ENCODE measurements around the gene MRM1. TPM values are rescaled to one million over a fixed set of nuclear protein-coding genes. Genes with fewer than 3 reads are reported as not detected.

Gene MRM1
- total and polyA plus RNA-seq, 9 of the 15 experiments (the other 6 are each of a cell fraction or from before 2014, with no cell fraction given): 0.61 to 28.4 (median 21.5) TPM

GRCh38 chr17:36601303-36602029 is at the start of gene MRM1 (continued):
- TF ChIP-seq CSDE1 (IDR thresholded peaks at IDR 0.05) (no peak), CBFA2T2 (conservative IDR thresholded peaks at IDR 0.05) (peak; percentile 21), POLR2A (conservative IDR thresholded peaks at IDR 0.05) (peak; percentile 87), NRF1 (conservative IDR thresholded peaks at IDR 0.05 in 1 of 2, IDR thresholded peaks at IDR 0.05 in 1 of 2) (peak; percentile 94 to 95), ZBTB17 (CRISPR knock-in tag; IDR thresholded peaks at IDR 0.05) (peak; percentile 96), PML (IDR thresholded peaks at IDR 0.05; ENCODE audit: low read length) (peak; percentile 41; the same call in 1 of the 2 replicates), U2AF2 (optimal IDR thresholded peaks at IDR 0.05; ENCODE audit: low read depth, low read length) (no peak), FOXM1 (IDR thresholded peaks at IDR 0.05; ENCODE audit: low read depth) (0 out of 2 replicates have a peak, but pooled peaks have one; percentile 22), FOXM1 (CRISPR knock-in tag; IDR thresholded peaks at IDR 0.05; ENCODE audit: low read depth) (no peak), SRSF7 (optimal IDR thresholded peaks at IDR 0.05; ENCODE audit: low read depth, low read length) (no peak), NCOA6 (IDR thresholded peaks at IDR 0.05) (no peak), RBM17 (IDR thresholded peaks at IDR 0.05; ENCODE audit: borderline replicate concordance, low read depth, low read length) (no peak), ETV1 (tag; conservative IDR thresholded peaks at IDR 0.05; ENCODE audit: low read depth) (0 out of 2 replicates have a peak, but pooled peaks have one; percentile 38), HDAC6 (IDR thresholded peaks at IDR 0.05; ENCODE audit: low read depth, low read length) (no peak), SMARCC2 (IDR thresholded peaks at IDR 0.05; ENCODE audit: low read depth) (no peak), NR4A1 (CRISPR knock-in tag; IDR thresholded peaks at IDR 0.05) (0 out of 2 replicates have a peak, but pooled peaks have one; percentile 33), NR4A1 (tag; IDR thresholded peaks at IDR 0.05) (no peak), PHB (CRISPR knock-in tag; IDR thresholded peaks at IDR 0.05) (0 out of 2 replicates have a peak, but pooled peaks have one; percentile 40), RBM14 (IDR thresholded peaks at IDR 0.05; ENCODE audit: borderline replicate concordance, insufficient read depth, low read depth, low read length) (no peak), BRD9 (IDR thresholded peaks at IDR 0.05; ENCODE audit: low read depth, partially characterized antibody) (no peak), ZBTB8A (IDR thresholded peaks at IDR 0.05; ENCODE audit: partially characterized antibody) (no peak), MYNN (IDR thresholded peaks at IDR 0.05) (no peak), MYNN (CRISPR knock-in tag; IDR thresholded peaks at IDR 0.05) (no peak), ZNF124 (CRISPR knock-in tag; IDR thresholded peaks at IDR 0.05) (no peak), ZNF785 (CRISPR knock-in tag; IDR thresholded peaks at IDR 0.05) (no peak), ZNF165 (CRISPR knock-in tag; IDR thresholded peaks at IDR 0.05; ENCODE audit: borderline replicate concordance) (no peak)
- TF ChIP-seq, protein P1, sequence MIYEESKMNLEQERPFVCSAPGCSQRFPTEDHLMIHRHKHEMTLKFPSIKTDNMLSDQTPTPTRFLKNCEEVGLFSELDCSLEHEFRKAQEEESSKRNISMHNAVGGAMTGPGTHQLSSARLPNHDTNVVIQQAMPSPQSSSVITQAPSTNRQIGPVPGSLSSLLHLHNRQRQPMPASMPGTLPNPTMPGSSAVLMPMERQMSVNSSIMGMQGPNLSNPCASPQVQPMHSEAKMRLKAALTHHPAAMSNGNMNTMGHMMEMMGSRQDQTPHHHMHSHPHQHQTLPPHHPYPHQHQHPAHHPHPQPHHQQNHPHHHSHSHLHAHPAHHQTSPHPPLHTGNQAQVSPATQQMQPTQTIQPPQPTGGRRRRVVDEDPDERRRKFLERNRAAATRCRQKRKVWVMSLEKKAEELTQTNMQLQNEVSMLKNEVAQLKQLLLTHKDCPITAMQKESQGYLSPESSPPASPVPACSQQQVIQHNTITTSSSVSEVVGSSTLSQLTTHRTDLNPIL (CRISPR knock-in tag; IDR thresholded peaks at IDR 0.05): no peak
- TF ChIP-seq, protein P2, sequence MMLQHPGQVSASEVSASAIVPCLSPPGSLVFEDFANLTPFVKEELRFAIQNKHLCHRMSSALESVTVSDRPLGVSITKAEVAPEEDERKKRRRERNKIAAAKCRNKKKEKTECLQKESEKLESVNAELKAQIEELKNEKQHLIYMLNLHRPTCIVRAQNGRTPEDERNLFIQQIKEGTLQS (IDR thresholded peaks at IDR 0.05): no peak
- TF ChIP-seq, protein P2 (CRISPR knock-in tag; conservative IDR thresholded peaks at IDR 0.05): no peak
